Measurements from ENCODE around the gene KCNN3. TPM values are rescaled to one million over a fixed set of nuclear protein-coding genes. Genes with fewer than 3 reads are reported as not detected.

Gene KCNN3
- total RNA-seq, 1 donor from 2014 or later = under 0.01 TPM

- TF ChIP-seq, protein P1, sequence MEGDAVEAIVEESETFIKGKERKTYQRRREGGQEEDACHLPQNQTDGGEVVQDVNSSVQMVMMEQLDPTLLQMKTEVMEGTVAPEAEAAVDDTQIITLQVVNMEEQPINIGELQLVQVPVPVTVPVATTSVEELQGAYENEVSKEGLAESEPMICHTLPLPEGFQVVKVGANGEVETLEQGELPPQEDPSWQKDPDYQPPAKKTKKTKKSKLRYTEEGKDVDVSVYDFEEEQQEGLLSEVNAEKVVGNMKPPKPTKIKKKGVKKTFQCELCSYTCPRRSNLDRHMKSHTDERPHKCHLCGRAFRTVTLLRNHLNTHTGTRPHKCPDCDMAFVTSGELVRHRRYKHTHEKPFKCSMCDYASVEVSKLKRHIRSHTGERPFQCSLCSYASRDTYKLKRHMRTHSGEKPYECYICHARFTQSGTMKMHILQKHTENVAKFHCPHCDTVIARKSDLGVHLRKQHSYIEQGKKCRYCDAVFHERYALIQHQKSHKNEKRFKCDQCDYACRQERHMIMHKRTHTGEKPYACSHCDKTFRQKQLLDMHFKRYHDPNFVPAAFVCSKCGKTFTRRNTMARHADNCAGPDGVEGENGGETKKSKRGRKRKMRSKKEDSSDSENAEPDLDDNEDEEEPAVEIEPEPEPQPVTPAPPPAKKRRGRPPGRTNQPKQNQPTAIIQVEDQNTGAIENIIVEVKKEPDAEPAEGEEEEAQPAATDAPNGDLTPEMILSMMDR (conservative IDR thresholded peaks at IDR 0.05; ENCODE audit: low read depth, low read length) = no peak
- H3K4me3 ChIP-seq (ENCODE audit: low read depth, low read length) = no peak overlapping the region
- no peak for DNase-seq (ENCODE audit: low read depth)
These were observed 157.1 kb downstream of the KCNN3 start for GRCh38 chr1:154713005-154713404.

DNA sequence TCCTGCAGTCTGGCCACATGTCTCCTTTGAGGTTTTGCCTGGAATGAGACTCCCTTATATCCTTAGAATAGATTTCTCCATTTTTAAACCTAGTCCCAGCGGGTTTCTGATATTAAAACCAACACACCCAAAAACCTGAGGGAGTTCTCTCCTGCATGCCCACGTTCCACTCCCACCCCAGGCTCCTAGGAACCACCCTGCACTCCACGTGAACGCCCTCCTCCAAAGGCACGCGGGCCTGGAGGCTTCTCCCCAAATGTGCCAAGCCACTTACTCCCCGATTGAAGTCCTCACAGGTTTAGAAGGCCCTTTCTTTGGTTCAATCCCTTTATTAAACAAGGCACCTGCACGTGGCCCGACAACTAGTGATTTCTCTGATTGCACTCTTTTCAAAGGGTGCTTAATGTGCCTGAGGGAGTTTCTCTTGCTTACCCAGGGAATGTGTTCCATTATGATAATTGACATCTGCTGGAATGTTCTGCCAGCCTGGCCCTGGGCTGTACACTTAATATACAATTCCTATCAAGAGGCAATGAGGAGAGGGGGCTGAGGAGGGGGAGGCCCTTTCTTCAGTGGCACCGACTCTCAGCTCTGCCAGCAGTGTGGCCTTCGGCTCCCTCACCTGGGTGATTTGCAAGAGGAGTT lies 157.8 kb downstream of the KCNN3 start:
- no peak for DNase-seq (ENCODE audit: low read depth)
- no peak overlapping the region for H3K4me3 ChIP-seq (ENCODE audit: low read depth, low read length)
- TF ChIP-seq, protein P1 (conservative IDR thresholded peaks at IDR 0.05; ENCODE audit: low read depth, low read length) = no peak

- TF ChIP-seq, protein P1 (conservative IDR thresholded peaks at IDR 0.05; ENCODE audit: low read depth, low read length) = no peak
- no peak for DNase-seq (ENCODE audit: low read depth)
- H3K4me3 ChIP-seq (ENCODE audit: low read depth, low read length) = no peak overlapping the region
These were observed 158.7 kb downstream of the KCNN3 start for GRCh38 chr1:154711416-154711815.

DNA sequence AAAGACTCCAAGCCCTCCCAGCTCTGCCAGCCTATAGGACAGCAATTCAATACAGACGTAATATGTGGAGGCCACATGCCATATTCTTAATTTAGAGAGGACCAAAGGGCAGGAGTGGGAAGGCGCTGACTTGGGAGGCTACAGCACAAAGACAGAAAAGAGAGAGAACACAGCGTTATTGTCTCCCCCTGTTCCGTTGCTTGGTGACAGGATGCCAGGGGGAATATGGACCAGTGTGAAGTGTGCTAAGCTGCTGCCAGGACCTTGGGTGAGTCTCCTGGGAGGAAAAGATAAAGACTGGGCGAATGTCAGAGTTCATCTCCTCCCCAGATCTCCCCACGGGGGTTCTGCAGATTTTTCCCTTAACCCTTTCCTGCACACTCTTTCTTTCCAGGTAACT lies 160.0 kb downstream of the KCNN3 start:
- no peak for DNase-seq (ENCODE audit: low read depth)
- TF ChIP-seq, protein P1 (conservative IDR thresholded peaks at IDR 0.05; ENCODE audit: low read depth, low read length) = no peak
- no peak overlapping the region for H3K4me3 ChIP-seq (ENCODE audit: low read depth, low read length)

DNA sequence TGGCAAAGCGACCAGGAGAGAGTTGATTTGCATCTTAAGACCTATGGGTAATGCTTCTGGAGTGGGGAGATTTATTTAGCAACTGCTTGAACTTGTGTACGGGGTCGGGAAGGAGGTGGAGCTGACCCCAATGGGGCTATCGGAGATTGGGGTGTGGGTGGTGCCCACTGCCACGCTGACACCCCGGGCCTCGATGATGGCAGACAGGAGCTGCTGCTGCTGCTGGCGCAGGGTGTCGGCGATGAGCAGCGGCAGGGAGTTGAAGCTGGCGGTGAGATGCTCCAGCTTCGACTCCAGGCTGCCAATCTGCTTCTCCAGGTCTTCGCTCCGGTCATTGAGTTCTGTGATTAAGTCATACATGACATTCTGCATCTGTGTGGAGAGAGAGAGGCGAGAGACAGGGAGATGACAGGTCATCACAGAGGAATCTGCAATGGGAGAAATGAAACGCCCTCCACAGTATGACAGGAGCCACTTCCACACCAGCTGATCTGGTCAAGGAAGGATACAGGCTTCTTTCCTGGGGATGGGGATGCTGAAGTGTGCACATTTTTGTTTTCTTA lies 162.1 kb downstream of the KCNN3 start:
- DNase-seq (ENCODE audit: low read depth) = no peak
- TF ChIP-seq, protein P1 (conservative IDR thresholded peaks at IDR 0.05; ENCODE audit: low read depth, low read length) = no peak
- no peak overlapping the region for H3K4me3 ChIP-seq (ENCODE audit: low read depth, low read length)

DNA sequence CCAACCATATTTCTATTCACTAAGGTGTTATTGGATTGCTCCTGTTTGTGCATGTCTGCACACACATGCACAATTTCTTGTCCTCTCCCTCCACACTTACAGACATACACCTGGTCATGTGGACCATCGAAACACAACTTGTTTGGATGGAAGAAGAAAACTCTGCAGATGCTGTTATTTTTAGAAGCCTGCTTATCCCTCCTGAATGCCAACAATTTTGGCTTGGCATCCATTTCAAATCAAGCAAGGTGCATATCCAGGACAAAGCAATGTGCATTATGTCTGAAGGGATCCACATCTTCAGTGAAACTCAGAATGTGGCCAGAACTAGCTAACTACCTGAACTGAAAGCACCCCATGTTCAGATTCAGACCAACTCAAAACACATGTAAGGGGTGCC lies 163.2 kb downstream of the KCNN3 start:
- DNase-seq (ENCODE audit: low read depth) = no peak
- no peak overlapping the region for H3K4me3 ChIP-seq (ENCODE audit: low read depth, low read length)
- TF ChIP-seq, protein P1 (conservative IDR thresholded peaks at IDR 0.05; ENCODE audit: low read depth, low read length) = no peak

DNA sequence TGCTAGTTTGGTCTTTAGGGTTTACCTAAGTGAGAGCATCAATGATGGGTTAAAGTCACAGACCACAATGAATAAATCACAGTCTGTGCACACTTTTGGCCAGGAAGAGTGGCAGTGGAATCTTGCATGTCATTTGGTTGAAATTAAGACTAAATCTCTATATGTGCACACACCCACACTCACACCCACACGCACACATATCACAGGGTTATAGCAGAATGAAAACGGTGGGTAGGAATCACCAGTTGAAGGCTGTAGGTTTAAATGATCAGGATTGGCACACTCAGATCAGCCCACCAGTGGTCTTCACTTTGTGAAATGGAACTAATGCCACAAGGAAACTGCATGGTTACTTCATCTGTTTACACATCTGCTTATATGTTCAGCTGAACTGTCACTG lies 164.5 kb downstream of the KCNN3 start:
- TF ChIP-seq, protein P1 (conservative IDR thresholded peaks at IDR 0.05; ENCODE audit: low read depth, low read length) = no peak
- H3K4me3 ChIP-seq (ENCODE audit: low read depth, low read length) = no peak overlapping the region
- no peak for DNase-seq (ENCODE audit: low read depth)
